ENCODE data around the gene RTN4R. TPM values are rescaled to one million over a fixed set of nuclear protein-coding genes. Genes with fewer than 3 reads are reported as not detected.

Gene RTN4R
- total RNA-seq, 1 experiment from 2014 or later, result 0.30 TPM

- no peak for DNase-seq
- Histone ChIP-seq H2AFZ (ENCODE audit: low read length) (no peak overlapping the region), H3K4me1 (ENCODE audit: low read length) (peaks cover 16% of the 10 kb centered on the region), H3K9me2 (replicated peaks; ENCODE audit: insufficient read depth, low read length) (no peaks in the 10 kb centered on the region), H3K9me3 (ENCODE audit: low read length) (no peaks in the 10 kb centered on the region), H4K20me1 (ENCODE audit: insufficient read depth, low read depth, low read length) (peaks cover 2% of the 10 kb centered on the region; the same call in 1 of the 2 replicates), H3K36me3 (ENCODE audit: insufficient read depth, low read length) (no peaks in the 10 kb centered on the region), H3K4me3 (ENCODE audit: low read length) (no peak overlapping the region), H3K4me2 (ENCODE audit: low read depth, low read length, poor library complexity, severe bottlenecking) (no peak overlapping the region), H3K27me3 (ENCODE audit: low read length) (no peaks in the 10 kb centered on the region), H3K9ac (ENCODE audit: low read length) (no peak overlapping the region), H3K27ac (ENCODE audit: low read length) (no peak overlapping the region), H3K79me2 (ENCODE audit: low read length) (0 out of 2 replicates have a peak, but pooled peaks cover 3% of the 10 kb centered on the region)
Observed at GRCh38 chr22:20203142-20203551, 65.0 kb downstream of the RTN4R start.

- H3K27ac ChIP-seq (ENCODE audit: low read length), result no peak overlapping the region
- no peak overlapping the region for H2AFZ ChIP-seq (ENCODE audit: low read length)
- no peak overlapping the region for H3K4me3 ChIP-seq (ENCODE audit: low read length)
- H3K9ac ChIP-seq (ENCODE audit: low read length), result no peak overlapping the region
- H3K79me2 ChIP-seq (ENCODE audit: low read length), result 0 out of 2 replicates have a peak, but pooled peaks cover 3% of the 10 kb centered on the region
- H3K27me3 ChIP-seq (ENCODE audit: low read length), result no peaks in the 10 kb centered on the region
- H3K4me2 ChIP-seq (ENCODE audit: low read depth, low read length, poor library complexity, severe bottlenecking), result no peak overlapping the region
- peaks cover 8% of the 10 kb centered on the region for H3K4me1 ChIP-seq (ENCODE audit: low read length)
- no peaks in the 10 kb centered on the region for H3K36me3 ChIP-seq (ENCODE audit: insufficient read depth, low read length)
- H4K20me1 ChIP-seq (ENCODE audit: insufficient read depth, low read depth, low read length), result no peaks in the 10 kb centered on the region
- H3K9me3 ChIP-seq (ENCODE audit: low read length), result no peaks in the 10 kb centered on the region
- DNase-seq, result no peak
- no peaks in the 10 kb centered on the region for H3K9me2 ChIP-seq (replicated peaks; ENCODE audit: insufficient read depth, low read length)
Observed at GRCh38 chr22:20201837-20202392, 66.2 kb downstream of the RTN4R start.

DNA sequence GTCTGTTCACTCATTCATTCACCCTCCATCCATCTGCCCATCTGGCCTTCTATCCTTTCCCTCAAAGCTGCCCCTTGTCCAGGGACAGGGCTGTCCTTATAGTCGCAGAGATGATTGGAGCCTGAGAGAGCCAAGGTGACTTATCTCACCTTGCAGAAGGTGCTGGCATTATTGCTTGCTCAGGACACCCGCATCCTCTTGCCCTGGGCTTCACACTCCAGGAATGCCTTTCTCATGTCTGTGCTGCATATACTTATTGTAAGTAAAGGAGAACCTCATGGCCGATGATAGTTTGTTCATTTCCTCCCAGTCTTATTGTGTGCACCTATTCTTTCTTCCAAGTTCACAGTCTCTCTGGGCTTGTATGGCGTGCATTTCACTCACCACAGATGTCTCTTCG, 68.2 kb downstream of the RTN4R start:
- no peak for DNase-seq
- no peak overlapping the region for H2AFZ ChIP-seq (ENCODE audit: low read length)
- no peaks in the 10 kb centered on the region for H4K20me1 ChIP-seq (ENCODE audit: insufficient read depth, low read depth, low read length)
- H3K27ac ChIP-seq (ENCODE audit: low read length), result no peak overlapping the region
- no peaks in the 10 kb centered on the region for H3K79me2 ChIP-seq (ENCODE audit: low read length)
- H3K4me2 ChIP-seq (ENCODE audit: low read depth, low read length, poor library complexity, severe bottlenecking), result no peak overlapping the region
- no peak overlapping the region for H3K4me3 ChIP-seq (ENCODE audit: low read length)
- H3K36me3 ChIP-seq (ENCODE audit: insufficient read depth, low read length), result no peaks in the 10 kb centered on the region
- H3K9ac ChIP-seq (ENCODE audit: low read length), result no peak overlapping the region
- H3K4me1 ChIP-seq (ENCODE audit: low read length), result no peaks in the 10 kb centered on the region
- no peaks in the 10 kb centered on the region for H3K9me2 ChIP-seq (replicated peaks; ENCODE audit: insufficient read depth, low read length)
- H3K9me3 ChIP-seq (ENCODE audit: low read length), result no peaks in the 10 kb centered on the region
- no peaks in the 10 kb centered on the region for H3K27me3 ChIP-seq (ENCODE audit: low read length)

DNA sequence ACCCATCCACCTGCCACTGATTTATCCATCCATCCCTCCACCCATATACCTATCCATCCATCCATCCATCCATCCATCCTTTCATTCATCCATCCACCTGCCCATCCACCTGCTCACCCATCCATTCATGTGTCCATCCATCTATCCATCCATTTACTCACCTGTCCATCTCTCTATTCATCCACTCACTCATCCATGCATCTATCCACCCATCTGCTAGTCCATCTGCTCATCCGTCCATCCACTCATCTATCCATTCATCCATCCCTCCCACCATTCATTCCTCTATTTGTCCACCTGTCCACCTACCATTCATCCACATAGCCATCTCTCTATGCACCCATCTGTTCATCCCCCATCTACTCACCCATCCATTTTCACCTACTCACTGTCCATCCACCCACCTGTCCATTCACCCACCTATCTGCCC, 68.7 kb downstream of the RTN4R start:
- no peak for DNase-seq
- H3K4me3 ChIP-seq (ENCODE audit: low read length), result no peak overlapping the region
- H3K79me2 ChIP-seq (ENCODE audit: low read length), result no peaks in the 10 kb centered on the region
- H3K4me1 ChIP-seq (ENCODE audit: low read length), result no peaks in the 10 kb centered on the region
- no peaks in the 10 kb centered on the region for H3K9me2 ChIP-seq (replicated peaks; ENCODE audit: insufficient read depth, low read length)
- no peaks in the 10 kb centered on the region for H4K20me1 ChIP-seq (ENCODE audit: insufficient read depth, low read depth, low read length)
- H3K36me3 ChIP-seq (ENCODE audit: insufficient read depth, low read length), result no peaks in the 10 kb centered on the region
- H3K4me2 ChIP-seq (ENCODE audit: low read depth, low read length, poor library complexity, severe bottlenecking), result no peak overlapping the region
- no peak overlapping the region for H2AFZ ChIP-seq (ENCODE audit: low read length)
- no peaks in the 10 kb centered on the region for H3K27me3 ChIP-seq (ENCODE audit: low read length)
- H3K9ac ChIP-seq (ENCODE audit: low read length), result no peak overlapping the region
- H3K9me3 ChIP-seq (ENCODE audit: low read length), result no peaks in the 10 kb centered on the region
- no peak overlapping the region for H3K27ac ChIP-seq (ENCODE audit: low read length)

GRCh38 chr22:20198557-20199319, 69.4 kb downstream of the RTN4R start:
- Histone ChIP-seq H4K20me1 (ENCODE audit: insufficient read depth, low read depth, low read length) (no peaks in the 10 kb centered on the region), H3K4me2 (ENCODE audit: low read depth, low read length, poor library complexity, severe bottlenecking) (no peak overlapping the region), H2AFZ (ENCODE audit: low read length) (no peak overlapping the region), H3K9me3 (ENCODE audit: low read length) (no peaks in the 10 kb centered on the region), H3K4me3 (ENCODE audit: low read length) (no peak overlapping the region), H3K4me1 (ENCODE audit: low read length) (no peaks in the 10 kb centered on the region), H3K79me2 (ENCODE audit: low read length) (no peaks in the 10 kb centered on the region), H3K9ac (ENCODE audit: low read length) (no peak overlapping the region), H3K27me3 (ENCODE audit: low read length) (no peaks in the 10 kb centered on the region), H3K27ac (ENCODE audit: low read length) (no peak overlapping the region), H3K36me3 (ENCODE audit: insufficient read depth, low read length) (no peaks in the 10 kb centered on the region), H3K9me2 (replicated peaks; ENCODE audit: insufficient read depth, low read length) (no peaks in the 10 kb centered on the region)
- DNase-seq, result no peak

DNA sequence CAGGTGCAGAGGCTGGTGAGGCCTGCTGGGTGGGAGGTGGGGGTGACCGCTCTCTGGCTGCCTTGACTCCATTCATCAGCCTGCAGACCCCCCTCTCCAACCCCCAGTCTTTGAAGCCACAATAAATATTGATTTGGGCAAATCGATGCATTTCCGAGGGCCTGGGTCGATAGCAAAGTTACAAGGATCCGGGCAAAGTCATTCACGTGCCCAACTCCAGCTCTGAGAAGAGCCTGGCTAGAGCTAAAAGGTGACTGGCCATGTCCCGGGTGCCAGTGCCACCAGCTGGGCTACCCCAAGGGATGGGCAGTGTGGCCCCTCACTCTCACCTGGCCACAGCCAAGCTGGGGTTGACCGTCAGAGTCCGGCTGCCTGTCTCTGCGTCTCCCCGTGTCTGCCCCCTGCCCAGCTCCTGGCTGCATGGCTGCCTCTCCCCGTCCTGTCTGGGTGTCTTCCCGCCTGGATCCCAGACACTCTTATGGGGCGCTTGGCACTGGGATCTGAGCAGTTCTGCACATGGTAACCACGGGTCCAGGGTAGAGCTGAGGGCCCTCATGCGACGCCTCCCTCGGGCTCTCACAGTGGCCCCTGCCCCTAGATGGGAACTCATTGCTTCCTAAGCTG, 70.6 kb downstream of the RTN4R start:
- H3K4me1 ChIP-seq (ENCODE audit: low read length), result no peaks in the 10 kb centered on the region

DNA sequence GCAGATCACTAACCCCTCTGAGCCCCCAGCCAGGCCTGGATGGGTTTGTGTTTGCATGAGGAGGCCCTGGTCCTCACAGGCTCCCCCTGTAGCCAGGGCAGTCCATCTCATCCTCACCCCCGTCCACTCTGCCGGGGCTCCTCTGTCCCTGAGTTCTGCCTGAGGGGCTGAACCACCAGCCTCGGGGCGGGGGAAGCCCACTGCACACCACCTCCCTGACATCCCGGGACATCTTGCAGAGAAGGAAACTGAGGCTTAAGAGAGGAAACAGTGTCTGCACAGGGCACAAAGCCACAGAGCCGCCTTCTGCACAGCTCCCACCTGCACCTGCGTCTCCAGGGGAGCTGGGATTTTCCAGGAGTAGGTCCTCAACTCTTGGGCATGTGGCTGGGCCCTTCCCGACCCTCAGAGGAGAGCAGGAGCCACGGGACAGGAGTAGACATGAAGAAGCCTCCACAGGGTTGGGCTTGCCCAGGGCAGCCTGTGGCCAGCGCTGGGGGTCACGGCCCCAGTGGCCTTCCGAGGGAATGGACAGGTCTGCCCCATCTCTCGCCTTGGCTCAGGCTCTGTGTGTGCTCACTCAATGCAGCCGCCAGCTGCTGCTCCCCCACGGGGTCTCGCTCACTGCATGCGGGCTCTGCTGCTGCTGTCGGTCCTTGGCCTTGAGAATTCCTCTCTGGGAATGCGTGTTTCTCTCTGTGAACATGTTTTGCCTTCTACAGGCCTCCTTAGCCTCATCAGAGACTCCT, 71.8 kb downstream of the RTN4R start:
- no peak overlapping the region for H3K9ac ChIP-seq (ENCODE audit: low read length)
- no peak overlapping the region for H2AFZ ChIP-seq (ENCODE audit: low read length)
- no peaks in the 10 kb centered on the region for H4K20me1 ChIP-seq (ENCODE audit: insufficient read depth, low read depth, low read length)
- H3K27ac ChIP-seq (ENCODE audit: low read length), result no peak overlapping the region
- no peaks in the 10 kb centered on the region for H3K36me3 ChIP-seq (ENCODE audit: insufficient read depth, low read length)
- no peaks in the 10 kb centered on the region for H3K79me2 ChIP-seq (ENCODE audit: low read length)
- no peak overlapping the region for H3K4me3 ChIP-seq (ENCODE audit: low read length)
- no peaks in the 10 kb centered on the region for H3K4me1 ChIP-seq (ENCODE audit: low read length)
- no peak overlapping the region for H3K4me2 ChIP-seq (ENCODE audit: low read depth, low read length, poor library complexity, severe bottlenecking)
- no peaks in the 10 kb centered on the region for H3K9me3 ChIP-seq (ENCODE audit: low read length)
- no peaks in the 10 kb centered on the region for H3K27me3 ChIP-seq (ENCODE audit: low read length)
- no peaks in the 10 kb centered on the region for H3K9me2 ChIP-seq (replicated peaks; ENCODE audit: insufficient read depth, low read length)
- DNase-seq, result no peak

More for the DNA sequence above, 70.6 kb downstream of the RTN4R start:
- Histone ChIP-seq H4K20me1 (ENCODE audit: insufficient read depth, low read depth, low read length) (no peaks in the 10 kb centered on the region), H3K9me2 (replicated peaks; ENCODE audit: insufficient read depth, low read length) (no peaks in the 10 kb centered on the region), H3K4me2 (ENCODE audit: low read depth, low read length, poor library complexity, severe bottlenecking) (no peak overlapping the region), H3K9me3 (ENCODE audit: low read length) (no peaks in the 10 kb centered on the region), H3K9ac (ENCODE audit: low read length) (no peak overlapping the region), H3K79me2 (ENCODE audit: low read length) (no peaks in the 10 kb centered on the region), H3K27ac (ENCODE audit: low read length) (no peak overlapping the region), H3K4me3 (ENCODE audit: low read length) (no peak overlapping the region), H3K36me3 (ENCODE audit: insufficient read depth, low read length) (no peaks in the 10 kb centered on the region), H3K27me3 (ENCODE audit: low read length) (no peaks in the 10 kb centered on the region), H2AFZ (ENCODE audit: low read length) (no peak overlapping the region)
- DNase-seq, result no peak

Data from Karpas-422 (cell line).